Naive thymus-derived CD4-positive, alpha-beta T cell (primary cell): ENCODE measurements around the gene MYL4. TPM values are rescaled to one million over a fixed set of nuclear protein-coding genes. Genes with fewer than 3 reads are reported as not detected.

Experiments used
- ATAC-seq: fragments of 150-1000 bp; cut with Tn5 transposase; 2 replicates; pipeline ENCODE4 v1.10.0; 2021; ENCODE audit warnings: mild to moderate bottlenecking, moderate library complexity
- CTCF ChIA-PET: fragments of 350-600 bp; sonication (Branson Sonifier 250); formaldehyde crosslinking; loops from one replicate; lab custom pipeline; 2021; ENCODE audit warnings: antibody characterized with exemption; lab: Charles Lee
- POLR2A ChIA-PET: fragments of 350-600 bp; sonication (Branson Sonifier 250); formaldehyde crosslinking; loops from one replicate; lab custom pipeline; 2021; ENCODE audit warnings: antibody characterized with exemption, inconsistent platforms; lab: Charles Lee
- DNase-seq, 9 donors: peaks; one replicate each; pipeline versions ENCODE4 v3.0.0 to v3.0.0-alpha.2; 2020 to 2022; ENCODE audit warnings: mixed read lengths in 1 of 9
- H3K27ac ChIP-seq: one replicate; pipeline ENCODE4 v1.7.0; 2013; ENCODE audit warnings: mild to moderate bottlenecking, low read depth, low read length, moderate library complexity
- H3K27me3 ChIP-seq, 2 donors: one replicate each; pipeline ENCODE4 v1.7.0; 2013; ENCODE audit warnings: low read length in 2 of 2, mild to moderate bottlenecking in 2 of 2, moderate library complexity in 2 of 2; ENCODE audit not compliant: control insufficient read depth in 2 of 2, insufficient read depth in 2 of 2
- H3K36me3 ChIP-seq, 3 experiments: 1 replicate in 2 of 3; 2 replicates in 1 of 3; pipeline ENCODE4 v1.7.0; 2013; ENCODE audit warnings: low read length in 3 of 3, mild to moderate bottlenecking in 3 of 3, moderate library complexity in 1 of 3; ENCODE audit not compliant: insufficient read depth in 3 of 3, control insufficient read depth in 2 of 3
- H3K4me1 ChIP-seq, 2 donors: one replicate each; pipeline ENCODE4 v1.7.0; 2013; ENCODE audit warnings: low read length in 2 of 2, mild to moderate bottlenecking in 2 of 2, moderate library complexity in 1 of 2; ENCODE audit not compliant: control insufficient read depth in 2 of 2, insufficient read depth in 2 of 2
- H3K4me3 ChIP-seq: 2 replicates; pipeline ENCODE4 v1.7.0; 2013; ENCODE audit warnings: mild to moderate bottlenecking, low read length
- H3K9me3 ChIP-seq, 3 experiments: 1 replicate in 2 of 3; 2 replicates in 1 of 3; pipeline ENCODE4 v1.7.0; 2013; ENCODE audit warnings: low read length in 3 of 3; ENCODE audit not compliant: control insufficient read depth in 2 of 3
- H3K27ac Mint-ChIP-seq, 9 donors: one replicate each; pipeline ENCODE4 v1.8.0; 2020 to 2022; ENCODE audit warnings: mixed read lengths in 9 of 9, mild to moderate bottlenecking in 8 of 9, moderate library complexity in 5 of 9, inconsistent platforms in 2 of 9
- H3K27me3 Mint-ChIP-seq, 5 donors: one replicate each; pipeline ENCODE4 v1.8.0; 2021 to 2022; ENCODE audit warnings: mixed read lengths in 5 of 5, mild to moderate bottlenecking in 1 of 5
- H3K36me3 Mint-ChIP-seq, 5 donors: one replicate each; pipeline ENCODE4 v1.8.0; 2020 to 2022; ENCODE audit warnings: mixed read lengths in 5 of 5, mild to moderate bottlenecking in 3 of 5, inconsistent platforms in 1 of 5
- H3K4me1 Mint-ChIP-seq, 7 donors: one replicate each; pipeline ENCODE4 v1.8.0; 2020 to 2022; ENCODE audit warnings: mixed read lengths in 7 of 7, mild to moderate bottlenecking in 3 of 7, inconsistent platforms in 1 of 7
- H3K4me3 Mint-ChIP-seq, 10 donors: one replicate each; pipeline ENCODE4 v1.8.0; 2020 to 2022; ENCODE audit warnings: mild to moderate bottlenecking in 10 of 10, mixed read lengths in 10 of 10, moderate library complexity in 6 of 10, inconsistent platforms in 2 of 10
- H3K9me3 Mint-ChIP-seq, 11 donors: one replicate each; pipeline ENCODE4 v1.8.0; 2020 to 2022; ENCODE audit warnings: mixed read lengths in 11 of 11, mild to moderate bottlenecking in 4 of 11, inconsistent platforms in 1 of 11, moderate library complexity in 1 of 11
- intact Hi-C, 2 donors: fragments of 100-400 bp; cut with micrococcal nuclease; formaldehyde crosslinking; loops; one replicate each; pipeline ENCODE4 v1.15.1; 2023
- polyA plus RNA-seq, 2 donors: library from polyadenylated mRNA; unstranded; fragments of 300-500 nt; fragmentation: Illumina TruSeq; gene quantifications; one replicate each; pipeline ENCODE4 v1.2.3, GENCODE V29; 2021
- total RNA-seq, 6 experiments: library from RNA in 5 of 6; stranded (reverse) in 5 of 6; gene quantifications; 1 replicate in 5 of 6; 2 replicates in 1 of 6; pipeline ENCODE4 v1.2.3 and lab custom pipeline; 2021 to 2026

The MYL4 gene
- total and polyA plus RNA-seq, 7 experiments from 2014 or later = not detected

GRCh38 chr17:47230864-47231263, 21.7 kb downstream of the MYL4 start:
- H3K4me3 Mint-ChIP-seq = peak overlapping the region in 1 of 10 donors; percentile 64
- no peaks in the 10 kb centered on the region for H3K36me3 ChIP-seq

GRCh38 chr17:47231334-47231733, 22.2 kb downstream of the MYL4 start:
- Histone ChIP-seq H3K27ac (no peak overlapping the region), H3K27me3 (no peaks in the 10 kb centered on the region), H3K4me1 (peaks cover 0 to 3% of the 10 kb centered on the region in 2 donors), H3K4me3 (no peak overlapping the region), H3K9me3 (no peaks in the 10 kb centered on the region), H3K36me3 (no peaks in the 10 kb centered on the region)
- ChIA-PET CTCF (interaction anchor here (0.6 to 0.9 kb wide), 3 partner anchors 24 to 1539 kb away, joined by 3 read pairs; no protein-coding TSS in a partner anchor), POLR2A (interaction anchor here (0.7 kb wide), 1 partner anchor 1960 kb away, joined by 6 read pairs; no protein-coding TSS in a partner anchor)
- Mint-ChIP-seq H3K27me3 (peaks cover 0 to 15% (median 7%) of the 10 kb centered on the region in 5 donors), H3K27ac (no peak overlapping the region), H3K9me3 (peaks cover 0 to 1% (median 0%) of the 10 kb centered on the region in 11 donors), H3K4me1 (peaks cover 6 to 17% (median 11%) of the 10 kb centered on the region in 7 donors), H3K4me3 (no peak overlapping the region), H3K36me3 (no peaks in the 10 kb centered on the region)
- no peak for DNase-seq
- intact Hi-C loops = no loop called here
- no peak for ATAC-seq

More at GRCh38 chr17:47230864-47231263, 21.7 kb downstream of the MYL4 start:
- H3K4me1 ChIP-seq = peaks cover 0 to 3% of the 10 kb centered on the region in 2 donors
- no peak for DNase-seq
- H3K9me3 Mint-ChIP-seq = peaks cover 0 to 1% (median 0%) of the 10 kb centered on the region in 11 donors
- intact Hi-C loops = no loop called here
- no peak overlapping the region for H3K27ac ChIP-seq
- ATAC-seq = no peak
- H3K27ac Mint-ChIP-seq = peak overlapping the region in 1 of 9 donors; percentile 26
- H3K27me3 Mint-ChIP-seq = peaks cover 0 to 15% (median 7%) of the 10 kb centered on the region in 5 donors
- H3K4me3 ChIP-seq = no peak overlapping the region
- H3K4me1 Mint-ChIP-seq = peaks cover 6 to 17% (median 11%) of the 10 kb centered on the region in 7 donors
- H3K36me3 Mint-ChIP-seq = no peaks in the 10 kb centered on the region
- ChIA-PET CTCF (interaction anchor here (0.6 to 2.8 kb wide), 6 partner anchors 24 to 1539 kb away, joined by 3 to 18 read pairs (median 4); no protein-coding TSS in a partner anchor), POLR2A (interaction anchor here (0.6 to 0.7 kb wide), 2 partner anchors 62 to 1960 kb away, joined by 3 to 6 read pairs; no protein-coding TSS in a partner anchor)
- no peaks in the 10 kb centered on the region for H3K27me3 ChIP-seq
- H3K9me3 ChIP-seq = no peaks in the 10 kb centered on the region

DNA sequence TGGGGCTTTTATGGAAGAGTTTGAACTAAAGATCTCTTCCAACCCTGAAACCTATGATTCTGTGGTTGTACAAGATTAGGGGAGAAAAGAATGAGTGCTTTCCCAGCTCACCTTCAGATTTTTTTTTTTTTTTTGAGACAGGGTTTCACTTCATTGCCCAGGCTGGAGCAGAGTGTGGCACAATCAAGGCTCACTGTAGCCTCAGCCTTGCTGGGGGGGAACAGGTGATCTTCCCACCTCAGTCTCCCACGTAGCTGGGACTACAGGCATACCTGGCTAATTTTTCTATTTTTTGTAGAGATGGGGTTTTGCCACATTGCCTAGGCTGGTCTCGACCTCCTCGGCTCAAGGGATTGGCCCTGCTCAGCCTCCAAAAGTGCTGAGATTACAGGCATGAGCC, 22.7 kb downstream of the MYL4 start:
- Histone ChIP-seq H3K4me3 (no peak overlapping the region), H3K27me3 (no peaks in the 10 kb centered on the region), H3K36me3 (no peaks in the 10 kb centered on the region), H3K9me3 (no peaks in the 10 kb centered on the region), H3K27ac (no peak overlapping the region), H3K4me1 (peaks cover 0 to 3% of the 10 kb centered on the region in 2 donors)
- CTCF ChIA-PET = interaction anchor here (0.9 kb wide), 1 partner anchor 25 kb away, joined by 3 read pairs; no protein-coding TSS in a partner anchor
- H3K27ac Mint-ChIP-seq = no peak overlapping the region
- no peak overlapping the region for H3K4me3 Mint-ChIP-seq
- POLR2A ChIA-PET = interaction anchor here (0.7 kb wide), 1 partner anchor 377 kb away, joined by 3 read pairs; no protein-coding TSS in a partner anchor
- H3K4me1 Mint-ChIP-seq = peaks cover 6 to 17% (median 11%) of the 10 kb centered on the region in 7 donors
- intact Hi-C loops = no loop called here
- H3K9me3 Mint-ChIP-seq = peaks cover 0 to 2% (median 0%) of the 10 kb centered on the region in 11 donors
- peaks cover 0 to 15% (median 7%) of the 10 kb centered on the region in 5 donors for H3K27me3 Mint-ChIP-seq
- DNase-seq (no peak), ATAC-seq (no peak)
- no peaks in the 10 kb centered on the region for H3K36me3 Mint-ChIP-seq

DNA sequence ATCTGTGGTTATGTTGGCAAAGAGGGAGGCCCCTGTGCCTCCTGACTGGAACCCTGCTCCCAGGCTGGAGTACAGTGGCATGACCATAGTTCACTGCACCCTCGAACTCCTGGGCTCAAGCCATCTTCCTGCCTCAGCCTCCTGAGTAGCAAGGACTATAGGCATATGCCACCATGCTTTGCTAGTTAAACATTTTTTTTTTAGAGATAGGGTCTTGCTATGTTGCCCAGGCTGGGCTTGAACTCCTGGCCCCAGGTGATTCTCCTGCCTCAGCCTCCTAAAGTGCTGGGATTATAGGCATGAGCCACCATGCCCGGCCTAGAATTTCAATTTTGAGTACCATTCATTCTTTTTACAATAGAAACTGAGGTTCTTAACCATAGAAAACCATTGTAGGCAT, 23.3 kb downstream of the MYL4 start:
- H3K36me3 Mint-ChIP-seq = no peaks in the 10 kb centered on the region
- H3K9me3 Mint-ChIP-seq = peaks cover 0 to 2% (median 0%) of the 10 kb centered on the region in 11 donors
- intact Hi-C loops = no loop called here
- no peak overlapping the region for H3K27ac Mint-ChIP-seq
- H3K27me3 Mint-ChIP-seq = peaks cover 0 to 12% (median 7%) of the 10 kb centered on the region in 5 donors
- Histone ChIP-seq H3K27me3 (no peaks in the 10 kb centered on the region), H3K27ac (no peak overlapping the region), H3K9me3 (no peaks in the 10 kb centered on the region), H3K4me3 (no peak overlapping the region), H3K36me3 (no peaks in the 10 kb centered on the region), H3K4me1 (peaks cover 0 to 3% of the 10 kb centered on the region in 2 donors)
- CTCF ChIA-PET = interaction anchor here (0.7 kb wide), 1 partner anchor 24 kb away, joined by 5 read pairs; the partner anchor contains the start of gene MYL4
- POLR2A ChIA-PET = interaction anchor here (0.7 kb wide), 1 partner anchor 376 kb away, joined by 3 read pairs; no protein-coding TSS in a partner anchor
- ATAC-seq (no peak), DNase-seq (no peak)
- H3K4me1 Mint-ChIP-seq = peaks cover 6 to 17% (median 11%) of the 10 kb centered on the region in 7 donors
- peak overlapping the region in 1 of 10 donors; percentile 18 for H3K4me3 Mint-ChIP-seq

DNA sequence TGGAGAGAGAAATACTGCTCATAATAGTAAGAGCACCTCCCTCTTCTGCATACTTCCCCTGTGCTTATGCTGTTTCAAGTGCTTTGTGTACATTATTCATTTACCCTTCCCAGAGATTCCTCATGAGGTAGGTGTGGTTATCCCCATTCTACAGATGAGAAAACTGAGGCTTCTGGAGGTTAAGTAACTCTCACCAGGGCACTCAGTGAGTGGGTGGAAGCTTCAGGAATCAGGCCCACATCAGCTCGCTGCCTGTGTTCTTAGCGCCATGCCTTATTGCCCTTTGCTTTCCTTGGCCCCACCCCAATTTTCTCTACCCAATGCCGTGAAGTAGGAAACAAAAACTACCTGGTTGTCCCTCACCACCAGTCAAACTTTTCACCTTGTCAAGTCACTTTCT, 26.4 kb downstream of the MYL4 start:
- no peak for DNase-seq
- H3K27ac Mint-ChIP-seq = no peak overlapping the region

DNA sequence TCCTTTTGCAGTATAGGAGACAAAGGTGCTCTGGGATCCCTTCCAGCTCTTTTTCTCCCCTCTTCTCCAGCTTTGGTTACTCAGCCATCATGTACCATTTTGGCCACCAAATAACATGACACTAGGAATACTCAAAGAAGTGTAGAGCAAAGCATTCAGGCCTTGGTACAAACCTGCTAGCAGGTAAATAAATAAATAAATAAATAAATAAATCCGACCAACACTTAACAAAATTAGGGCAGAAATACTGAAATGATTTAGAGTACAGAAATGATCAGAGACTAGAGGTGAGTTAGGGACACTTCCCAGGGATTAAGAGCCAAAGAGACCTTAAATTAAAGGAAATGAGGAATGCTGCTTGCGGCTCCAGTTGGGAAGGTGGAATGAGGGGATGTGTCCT, 26.8 kb downstream of the MYL4 start:
- Mint-ChIP-seq H3K27ac (peak overlapping the region in 1 of 9 donors; percentile 26), H3K36me3 (no peaks in the 10 kb centered on the region), H3K9me3 (peaks cover 0 to 2% (median 0%) of the 10 kb centered on the region in 11 donors), H3K4me1 (peaks cover 0 to 10% (median 4%) of the 10 kb centered on the region in 7 donors), H3K27me3 (peaks cover 0 to 3% (median under 1%) of the 10 kb centered on the region in 5 donors), H3K4me3 (no peak overlapping the region)
- H3K27ac ChIP-seq = no peak overlapping the region
- H3K9me3 ChIP-seq = no peaks in the 10 kb centered on the region
- POLR2A ChIA-PET = no interaction called here
- H3K4me3 ChIP-seq = no peak overlapping the region
- H3K4me1 ChIP-seq = no peaks in the 10 kb centered on the region
- ATAC-seq (no peak), DNase-seq (no peak)
- intact Hi-C loops = no loop called here
- H3K27me3 ChIP-seq = no peaks in the 10 kb centered on the region
- CTCF ChIA-PET = no interaction called here
- no peaks in the 10 kb centered on the region for H3K36me3 ChIP-seq

More for the DNA sequence above, 26.4 kb downstream of the MYL4 start:
- peaks cover 0 to 2% (median 0%) of the 10 kb centered on the region in 11 donors for H3K9me3 Mint-ChIP-seq
- no peak overlapping the region for H3K4me3 ChIP-seq
- no peaks in the 10 kb centered on the region for H3K36me3 Mint-ChIP-seq
- POLR2A ChIA-PET = no interaction called here
- H3K27me3 ChIP-seq = no peaks in the 10 kb centered on the region
- H3K27ac ChIP-seq = no peak overlapping the region
- H3K4me3 Mint-ChIP-seq = no peak overlapping the region
- CTCF ChIA-PET = no interaction called here
- H3K27me3 Mint-ChIP-seq = peaks cover 0 to 7% (median 4%) of the 10 kb centered on the region in 5 donors
- H3K4me1 Mint-ChIP-seq = peaks cover 0 to 12% (median 3%) of the 10 kb centered on the region in 7 donors
- H3K36me3 ChIP-seq = no peaks in the 10 kb centered on the region
- intact Hi-C loops = no loop called here
- no peaks in the 10 kb centered on the region for H3K4me1 ChIP-seq
- H3K9me3 ChIP-seq = no peaks in the 10 kb centered on the region
- ATAC-seq = no peak
